GM12878 (cell line): ENCODE data around the gene CLASRP.

Source experiments
- CEBPB ChIP-seq, 2 experiments: fragments of 150-350 bp in 1 of 2; IDR thresholded peaks; 2 replicates each; pipeline ENCODE4 v1.6.1; 2012 to 2014; ENCODE audit warnings: low read depth in 2 of 2, low read length in 2 of 2, borderline replicate concordance in 1 of 2, inconsistent platforms in 1 of 2
- CHD2 ChIP-seq: IDR thresholded peaks from 2 replicates; pipeline ENCODE4 v1.6.1; 2011; ENCODE audit warnings: low read depth, low read length, improper control_type of control experiment, borderline replicate concordance
- KDM1A ChIP-seq: fragments of 200-600 bp; sonication (generic); IDR thresholded peaks from 2 replicates; pipeline ENCODE4 v1.6.1; 2016; ENCODE audit warnings: borderline replicate concordance
- POLR2AphosphoS5 ChIP-seq: IDR thresholded peaks from 2 replicates; pipeline ENCODE4 v1.6.1; 2011; ENCODE audit warnings: mild to moderate bottlenecking, low read length, inconsistent platforms
- ZNF384 ChIP-seq: IDR thresholded peaks from 2 replicates; pipeline ENCODE4 v1.6.1; 2012; ENCODE audit warnings: low read depth, mild to moderate bottlenecking, low read length, improper control_type of control experiment, borderline replicate concordance
- TF ChIP-seq, protein P1 (sequence below), 3 experiments: IDR thresholded peaks in 2 of 3; conservative IDR thresholded peaks in 1 of 3; 2 replicates each; pipeline ENCODE4 v1.5.1; 2011; ENCODE audit warnings: low read depth in 3 of 3, low read length in 3 of 3, mild to moderate bottlenecking in 3 of 3, control low read depth in 2 of 3, moderate library complexity in 2 of 3, inconsistent platforms in 1 of 3, mixed read lengths in 1 of 3; ENCODE audit not compliant: control insufficient read depth in 2 of 3, insufficient read depth in 1 of 3; ENCODE audit errors: extremely low read depth in 1 of 3
- TF ChIP-seq, protein P2 (sequence below): fragments of 450-650 bp; IDR thresholded peaks from 2 replicates; pipeline ENCODE4 v1.6.1; 2017; ENCODE audit warnings: mild to moderate bottlenecking
- TF ChIP-seq, protein P3 (sequence below): fragments of 450-650 bp; formaldehyde crosslinking; IDR thresholded peaks from 2 replicates; pipeline ENCODE4 v1.4.0; 2020; ENCODE audit warnings: mild to moderate bottlenecking, moderate library complexity

DNA sequence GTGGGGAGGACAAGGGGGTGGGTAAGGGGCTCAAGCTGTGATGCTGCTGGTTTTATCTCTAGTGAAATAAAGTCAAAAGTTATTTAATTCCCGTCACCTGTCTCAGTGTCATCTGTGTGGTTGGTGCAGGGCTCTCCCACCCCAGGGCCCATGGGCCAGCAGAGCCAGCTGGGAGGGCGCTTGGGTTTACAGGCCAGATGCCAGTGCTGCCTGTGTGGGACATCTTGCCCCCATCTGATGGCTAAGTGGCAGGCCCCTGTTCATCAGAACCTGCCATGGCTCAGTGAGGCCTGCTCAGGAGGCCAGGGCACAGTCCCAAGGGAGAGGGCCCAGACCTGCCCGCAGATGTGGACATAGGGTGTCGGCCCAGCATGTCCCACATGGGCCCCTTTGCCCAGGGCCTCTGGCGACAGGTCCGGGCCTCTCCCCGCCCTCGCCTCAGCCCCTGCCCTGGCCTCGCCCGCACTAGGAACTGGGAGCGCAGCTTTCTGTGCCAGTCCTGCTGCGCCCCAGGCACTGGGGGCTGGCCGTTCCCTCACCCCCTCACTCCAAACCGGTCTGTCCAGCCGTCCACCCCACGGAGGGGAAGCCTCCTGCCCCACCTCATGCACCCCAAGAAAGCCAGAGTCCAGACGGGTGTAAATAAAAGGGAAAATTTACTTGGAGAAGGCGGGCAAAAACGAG, 32.2 kb downstream of the CLASRP start:
- TF ChIP-seq CEBPB (IDR thresholded peaks at IDR 0.05; ENCODE audit: borderline replicate concordance in 1 of 2, low read depth in 2 of 2, low read length in 2 of 2) = no peak
- TF ChIP-seq, protein P1, sequence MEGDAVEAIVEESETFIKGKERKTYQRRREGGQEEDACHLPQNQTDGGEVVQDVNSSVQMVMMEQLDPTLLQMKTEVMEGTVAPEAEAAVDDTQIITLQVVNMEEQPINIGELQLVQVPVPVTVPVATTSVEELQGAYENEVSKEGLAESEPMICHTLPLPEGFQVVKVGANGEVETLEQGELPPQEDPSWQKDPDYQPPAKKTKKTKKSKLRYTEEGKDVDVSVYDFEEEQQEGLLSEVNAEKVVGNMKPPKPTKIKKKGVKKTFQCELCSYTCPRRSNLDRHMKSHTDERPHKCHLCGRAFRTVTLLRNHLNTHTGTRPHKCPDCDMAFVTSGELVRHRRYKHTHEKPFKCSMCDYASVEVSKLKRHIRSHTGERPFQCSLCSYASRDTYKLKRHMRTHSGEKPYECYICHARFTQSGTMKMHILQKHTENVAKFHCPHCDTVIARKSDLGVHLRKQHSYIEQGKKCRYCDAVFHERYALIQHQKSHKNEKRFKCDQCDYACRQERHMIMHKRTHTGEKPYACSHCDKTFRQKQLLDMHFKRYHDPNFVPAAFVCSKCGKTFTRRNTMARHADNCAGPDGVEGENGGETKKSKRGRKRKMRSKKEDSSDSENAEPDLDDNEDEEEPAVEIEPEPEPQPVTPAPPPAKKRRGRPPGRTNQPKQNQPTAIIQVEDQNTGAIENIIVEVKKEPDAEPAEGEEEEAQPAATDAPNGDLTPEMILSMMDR (IDR thresholded peaks at IDR 0.05 in 2 of 3, conservative IDR thresholded peaks at IDR 0.05 in 1 of 3; ENCODE audit: control insufficient read depth in 2 of 3, extremely low read depth in 1 of 3, insufficient read depth in 1 of 3, low read depth in 3 of 3, low read length in 3 of 3) = no peak
- TF ChIP-seq POLR2AphosphoS5 = peak; percentile 57; the same call in 1 of the 2 replicates
- TF ChIP-seq KDM1A = no peak
- TF ChIP-seq, protein P2, sequence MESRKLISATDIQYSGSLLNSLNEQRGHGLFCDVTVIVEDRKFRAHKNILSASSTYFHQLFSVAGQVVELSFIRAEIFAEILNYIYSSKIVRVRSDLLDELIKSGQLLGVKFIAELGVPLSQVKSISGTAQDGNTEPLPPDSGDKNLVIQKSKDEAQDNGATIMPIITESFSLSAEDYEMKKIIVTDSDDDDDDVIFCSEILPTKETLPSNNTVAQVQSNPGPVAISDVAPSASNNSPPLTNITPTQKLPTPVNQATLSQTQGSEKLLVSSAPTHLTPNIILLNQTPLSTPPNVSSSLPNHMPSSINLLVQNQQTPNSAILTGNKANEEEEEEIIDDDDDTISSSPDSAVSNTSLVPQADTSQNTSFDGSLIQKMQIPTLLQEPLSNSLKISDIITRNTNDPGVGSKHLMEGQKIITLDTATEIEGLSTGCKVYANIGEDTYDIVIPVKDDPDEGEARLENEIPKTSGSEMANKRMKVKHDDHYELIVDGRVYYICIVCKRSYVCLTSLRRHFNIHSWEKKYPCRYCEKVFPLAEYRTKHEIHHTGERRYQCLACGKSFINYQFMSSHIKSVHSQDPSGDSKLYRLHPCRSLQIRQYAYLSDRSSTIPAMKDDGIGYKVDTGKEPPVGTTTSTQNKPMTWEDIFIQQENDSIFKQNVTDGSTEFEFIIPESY = no peak
- no peak for TF ChIP-seq ZNF384
- no peak for TF ChIP-seq CHD2
- TF ChIP-seq, protein P3, sequence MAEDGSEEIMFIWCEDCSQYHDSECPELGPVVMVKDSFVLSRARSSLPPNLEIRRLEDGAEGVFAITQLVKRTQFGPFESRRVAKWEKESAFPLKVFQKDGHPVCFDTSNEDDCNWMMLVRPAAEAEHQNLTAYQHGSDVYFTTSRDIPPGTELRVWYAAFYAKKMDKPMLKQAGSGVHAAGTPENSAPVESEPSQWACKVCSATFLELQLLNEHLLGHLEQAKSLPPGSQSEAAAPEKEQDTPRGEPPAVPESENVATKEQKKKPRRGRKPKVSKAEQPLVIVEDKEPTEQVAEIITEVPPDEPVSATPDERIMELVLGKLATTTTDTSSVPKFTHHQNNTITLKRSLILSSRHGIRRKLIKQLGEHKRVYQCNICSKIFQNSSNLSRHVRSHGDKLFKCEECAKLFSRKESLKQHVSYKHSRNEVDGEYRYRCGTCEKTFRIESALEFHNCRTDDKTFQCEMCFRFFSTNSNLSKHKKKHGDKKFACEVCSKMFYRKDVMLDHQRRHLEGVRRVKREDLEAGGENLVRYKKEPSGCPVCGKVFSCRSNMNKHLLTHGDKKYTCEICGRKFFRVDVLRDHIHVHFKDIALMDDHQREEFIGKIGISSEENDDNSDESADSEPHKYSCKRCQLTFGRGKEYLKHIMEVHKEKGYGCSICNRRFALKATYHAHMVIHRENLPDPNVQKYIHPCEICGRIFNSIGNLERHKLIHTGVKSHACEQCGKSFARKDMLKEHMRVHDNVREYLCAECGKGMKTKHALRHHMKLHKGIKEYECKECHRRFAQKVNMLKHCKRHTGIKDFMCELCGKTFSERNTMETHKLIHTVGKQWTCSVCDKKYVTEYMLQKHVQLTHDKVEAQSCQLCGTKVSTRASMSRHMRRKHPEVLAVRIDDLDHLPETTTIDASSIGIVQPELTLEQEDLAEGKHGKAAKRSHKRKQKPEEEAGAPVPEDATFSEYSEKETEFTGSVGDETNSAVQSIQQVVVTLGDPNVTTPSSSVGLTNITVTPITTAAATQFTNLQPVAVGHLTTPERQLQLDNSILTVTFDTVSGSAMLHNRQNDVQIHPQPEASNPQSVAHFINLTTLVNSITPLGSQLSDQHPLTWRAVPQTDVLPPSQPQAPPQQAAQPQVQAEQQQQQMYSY (CRISPR knock-in tag) = no peak
